Lower lobe of right lung (tissue), 2 donors: ENCODE data around the gene RPS8. TPM values are rescaled to one million over a fixed set of nuclear protein-coding genes. Genes with fewer than 3 reads are reported as not detected.

Source experiments
- ATAC-seq, 2 donors: fragments of 200-7000 bp; cut with Tn5 transposase; one replicate each; pipeline ENCODE4 v1.9.1; 2020 to 2022; ENCODE audit warnings: mild to moderate bottlenecking in 2 of 2, moderate library complexity in 2 of 2
- DNase-seq: peaks from one replicate; pipeline ENCODE4 v3.0.0-alpha.2; 2020
- H3K27ac ChIP-seq: fragments of 200-600 bp; one replicate; pipeline ENCODE4 v1.8.0; 2022
- H3K27me3 ChIP-seq: fragments of 200-600 bp; one replicate; pipeline ENCODE4 v1.8.0; 2022; ENCODE audit warnings: low read depth
- H3K36me3 ChIP-seq: fragments of 200-600 bp; one replicate; pipeline ENCODE4 v1.8.0; 2022; ENCODE audit warnings: mild to moderate bottlenecking
- H3K4me1 ChIP-seq: fragments of 200-600 bp; one replicate; pipeline ENCODE4 v1.8.0; 2022
- H3K4me3 ChIP-seq: fragments of 200-600 bp; one replicate; pipeline ENCODE4 v1.8.0; 2022; ENCODE audit warnings: mild to moderate bottlenecking
- H3K9me3 ChIP-seq: fragments of 200-600 bp; one replicate; pipeline ENCODE4 v1.8.0; 2022
- intact Hi-C: fragments of 100-400 bp; cut with DNase I; formaldehyde crosslinking; loops from one replicate; pipeline ENCODE4 v1.11.0; 2022
- total RNA-seq: library from RNA; stranded (reverse); fragmentation: NEBNext Ultra II Directional; extraction: Animal tissue kit (Norgen Biotek cat#: 25700); gene quantifications from one replicate; pipeline ENCODE4 v1.2.1, GENCODE V29; 2021
- TF ChIP-seq, protein P1 (sequence below): fragments of 200-600 bp; IDR thresholded peaks from one replicate; pipeline ENCODE4 v1.8.0; 2022; ENCODE audit warnings: antibody characterized with exemption, mild to moderate bottlenecking
- donor health status: DM: no; HTN: yes; CAD: no; lungs with severe emphysema.

RPS8 gene
- total RNA-seq, 1 donor from 2014 or later = 1,341 TPM

DNA sequence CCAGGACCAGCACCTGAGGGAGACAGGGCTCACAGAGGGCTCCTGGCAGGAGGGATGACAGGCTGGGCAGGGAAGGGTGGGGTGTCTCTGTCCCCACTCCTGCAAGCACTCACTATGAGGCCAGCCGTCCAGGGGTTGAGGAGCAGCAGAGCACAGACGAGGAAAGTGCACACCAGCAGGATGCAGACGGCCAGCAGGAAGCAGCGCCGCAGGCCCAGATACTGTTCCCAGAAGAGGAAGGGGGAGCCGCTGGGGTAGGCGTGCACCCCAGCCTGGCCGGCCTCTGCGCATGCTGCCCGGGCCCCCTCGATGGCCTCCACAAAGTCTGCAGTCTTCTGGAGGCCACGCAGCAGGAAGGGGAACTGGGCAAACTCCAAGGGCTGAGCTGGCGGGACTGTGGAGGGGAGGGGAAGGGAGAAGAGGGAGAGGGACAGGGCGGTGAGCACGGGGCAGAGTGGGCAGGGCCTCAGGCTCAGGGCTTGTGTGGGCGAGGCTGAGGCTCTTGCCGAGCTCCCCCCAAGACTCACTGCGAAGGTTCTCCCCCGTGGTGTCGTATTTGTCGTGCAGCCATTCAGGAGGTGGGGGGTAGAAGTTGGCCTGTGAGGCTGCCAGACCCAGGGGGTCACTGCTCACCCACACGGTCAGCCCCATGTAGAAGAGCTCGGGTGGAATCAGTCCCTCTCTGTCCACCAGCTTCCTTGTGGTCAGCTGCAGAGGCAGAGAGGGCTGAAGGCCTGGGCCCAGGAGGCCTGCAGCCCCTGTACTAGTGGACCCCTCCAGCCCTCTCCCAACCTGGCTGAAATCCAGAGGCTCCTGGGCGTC lies 51.2 kb downstream of the RPS8 start:
- no peaks in the 10 kb centered on the region for H3K27me3 ChIP-seq
- H3K36me3 ChIP-seq = no peaks in the 10 kb centered on the region
- DNase-seq (peak; percentile 79), ATAC-seq (peak; percentile 64 to 81)
- TF ChIP-seq, protein P1, sequence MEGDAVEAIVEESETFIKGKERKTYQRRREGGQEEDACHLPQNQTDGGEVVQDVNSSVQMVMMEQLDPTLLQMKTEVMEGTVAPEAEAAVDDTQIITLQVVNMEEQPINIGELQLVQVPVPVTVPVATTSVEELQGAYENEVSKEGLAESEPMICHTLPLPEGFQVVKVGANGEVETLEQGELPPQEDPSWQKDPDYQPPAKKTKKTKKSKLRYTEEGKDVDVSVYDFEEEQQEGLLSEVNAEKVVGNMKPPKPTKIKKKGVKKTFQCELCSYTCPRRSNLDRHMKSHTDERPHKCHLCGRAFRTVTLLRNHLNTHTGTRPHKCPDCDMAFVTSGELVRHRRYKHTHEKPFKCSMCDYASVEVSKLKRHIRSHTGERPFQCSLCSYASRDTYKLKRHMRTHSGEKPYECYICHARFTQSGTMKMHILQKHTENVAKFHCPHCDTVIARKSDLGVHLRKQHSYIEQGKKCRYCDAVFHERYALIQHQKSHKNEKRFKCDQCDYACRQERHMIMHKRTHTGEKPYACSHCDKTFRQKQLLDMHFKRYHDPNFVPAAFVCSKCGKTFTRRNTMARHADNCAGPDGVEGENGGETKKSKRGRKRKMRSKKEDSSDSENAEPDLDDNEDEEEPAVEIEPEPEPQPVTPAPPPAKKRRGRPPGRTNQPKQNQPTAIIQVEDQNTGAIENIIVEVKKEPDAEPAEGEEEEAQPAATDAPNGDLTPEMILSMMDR = no peak
- H3K4me1 ChIP-seq = peaks cover 23% of the 10 kb centered on the region
- peak overlapping the region; percentile 72 for H3K27ac ChIP-seq
- peak overlapping the region; percentile 17 for H3K4me3 ChIP-seq
- intact Hi-C loops = no loop called here
- no peaks in the 10 kb centered on the region for H3K9me3 ChIP-seq

DNA sequence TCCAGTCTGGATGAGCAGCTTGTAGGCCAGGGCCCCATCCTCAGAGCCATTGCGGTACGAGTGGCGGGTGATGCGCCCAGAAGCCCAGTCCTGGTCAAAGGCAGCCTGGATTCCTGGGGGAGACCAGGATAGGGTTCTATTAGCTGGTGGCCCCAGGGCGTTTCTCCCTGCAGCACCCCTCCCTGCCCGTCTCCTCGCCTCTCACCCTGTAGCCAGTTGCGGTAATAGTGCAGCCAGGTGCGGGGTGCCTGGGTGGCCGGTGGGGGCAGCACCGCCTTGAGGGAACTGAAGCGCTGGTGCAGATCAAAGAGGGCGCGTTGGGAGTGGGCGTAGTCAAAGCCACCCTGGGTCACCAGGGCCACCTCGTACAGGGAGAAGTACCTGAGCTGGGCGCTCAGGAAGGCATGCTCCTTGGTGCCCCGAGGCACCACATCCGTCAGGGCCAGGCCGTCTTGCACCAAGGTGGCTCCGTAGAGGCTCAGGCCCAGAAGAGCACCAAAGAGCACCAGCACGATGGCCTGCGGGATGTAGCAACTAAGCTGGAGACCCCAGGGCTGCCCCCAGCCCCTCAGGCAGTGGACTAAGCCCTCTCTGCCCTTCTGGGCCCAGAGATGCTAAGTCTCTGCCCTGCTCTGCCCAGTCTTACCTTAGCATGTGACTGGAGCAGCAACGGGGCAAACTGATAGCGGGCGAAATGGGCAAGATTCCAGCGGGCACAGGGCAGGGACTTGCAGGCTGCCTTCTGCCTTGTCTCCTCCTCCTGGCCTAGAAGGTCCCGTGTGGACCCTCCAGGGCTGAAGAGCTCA lies 52.1 kb downstream of the RPS8 start:
- ATAC-seq = no peak
- no peak for DNase-seq
- intact Hi-C loops = no loop called here
- Histone ChIP-seq H3K9me3 (no peaks in the 10 kb centered on the region), H3K27ac (peak overlapping the region; percentile 72), H3K4me3 (no peak overlapping the region), H3K27me3 (no peaks in the 10 kb centered on the region), H3K36me3 (no peaks in the 10 kb centered on the region), H3K4me1 (peaks cover 26% of the 10 kb centered on the region)
- TF ChIP-seq, protein P1 = no peak

DNA sequence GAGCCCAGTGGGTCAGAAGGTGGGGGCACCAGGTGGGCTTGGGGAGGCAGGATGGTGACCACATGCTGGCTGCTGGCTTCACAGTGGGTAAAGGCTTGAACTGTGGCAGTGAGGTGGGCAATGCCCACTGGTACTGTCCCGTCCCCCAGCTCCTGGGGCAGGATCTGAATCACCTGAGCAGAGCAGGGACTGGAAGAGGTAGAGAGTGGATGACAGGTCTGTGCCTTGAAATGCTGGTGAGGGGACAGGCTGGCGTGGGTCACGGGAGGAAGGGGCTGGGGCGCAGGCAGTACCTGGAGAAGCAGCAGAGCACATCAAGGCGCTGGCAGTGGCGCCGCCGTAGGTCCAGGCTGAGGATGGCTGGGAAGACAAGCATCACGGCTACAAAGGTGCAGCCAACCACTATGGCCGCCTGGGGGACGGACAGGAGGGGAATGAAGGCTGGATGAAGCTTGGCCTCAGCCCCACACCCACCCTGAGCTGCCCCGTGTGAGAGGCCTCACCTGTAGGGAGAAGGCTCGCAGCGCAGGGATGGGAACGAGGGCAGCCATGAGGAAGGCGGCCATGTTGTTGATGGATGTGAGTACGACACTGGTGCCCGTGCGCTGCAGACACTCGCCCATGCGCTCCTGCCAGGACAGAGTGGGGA lies 52.8 kb downstream of the RPS8 start:
- no peaks in the 10 kb centered on the region for H3K27me3 ChIP-seq
- no peaks in the 10 kb centered on the region for H3K36me3 ChIP-seq
- no peaks in the 10 kb centered on the region for H3K9me3 ChIP-seq
- DNase-seq = no peak
- TF ChIP-seq, protein P1 = no peak
- no peak overlapping the region for H3K27ac ChIP-seq
- intact Hi-C loops = no loop called here
- no peak overlapping the region for H3K4me3 ChIP-seq
- H3K4me1 ChIP-seq = peaks cover 26% of the 10 kb centered on the region
- no peak for ATAC-seq

Other genes with a start within 250 kb of the RPS8 start
- 22.6 TPM for gene TMEM53, start 101.1 kb upstream of the RPS8 start, total RNA-seq
- gene ARMH1, start 100.8 kb upstream of the RPS8 start, total RNA-seq = 14.5 TPM
- gene RNU5D-1, start 44.4 kb upstream of the RPS8 start, total RNA-seq = not detected
- 1.7 TPM for gene KIF2C, start 35.7 kb upstream of the RPS8 start, total RNA-seq
- gene BEST4, start 12.6 kb downstream of the RPS8 start, total RNA-seq = 1.7 TPM
- 27.7 TPM for gene PLK3, start 24.8 kb downstream of the RPS8 start, total RNA-seq
- 5.2 TPM for gene DYNLT4, start 31.8 kb downstream of the RPS8 start, total RNA-seq
- gene BTBD19, start 33.0 kb downstream of the RPS8 start, total RNA-seq = 8.7 TPM
- gene PTCH2, start 67.7 kb downstream of the RPS8 start, total RNA-seq = 1.0 TPM
- gene EIF2B3, start 211.1 kb downstream of the RPS8 start, total RNA-seq = 25.8 TPM
- gene HECTD3, start 235.8 kb downstream of the RPS8 start, total RNA-seq = 47.6 TPM
- 60.4 TPM for gene UROD, start 236.7 kb downstream of the RPS8 start, total RNA-seq